GM21737 (cell line): ENCODE results near the gene HOXD11.

ENCODE experiments used
- ATAC-seq: cut with Tn5 transposase; IDR thresholded peaks from one replicate; pipeline ENCODE4 v1.9.1; 2021; ENCODE audit warnings: mild to moderate bottlenecking, moderate library complexity; ENCODE audit not compliant: unreplicated experiment

HOXD11 gene

GRCh38 chr2:176093145-176093897, 13.8 kb upstream of the HOXD11 start:
- ATAC-seq = no peak

- no peak for ATAC-seq
Observed at GRCh38 chr2:176093898-176094249, 13.2 kb upstream of the HOXD11 start.

- ATAC-seq = no peak
Observed at GRCh38 chr2:176094349-176094748, 12.7 kb upstream of the HOXD11 start.

GRCh38 chr2:176095421-176095820, 11.7 kb upstream of the HOXD11 start:
- no peak for ATAC-seq

GRCh38 chr2:176096243-176096985, 10.7 kb upstream of the HOXD11 start:
- no peak for ATAC-seq

- peak; percentile 60 for ATAC-seq
Observed at GRCh38 chr2:176096986-176097819, 9.9 kb upstream of the HOXD11 start.

GRCh38 chr2:176097820-176098365, 9.2 kb upstream of the HOXD11 start:
- no peak for ATAC-seq

GRCh38 chr2:176098366-176099158, 8.5 kb upstream of the HOXD11 start:
- no peak for ATAC-seq

GRCh38 chr2:176099159-176099727, 7.8 kb upstream of the HOXD11 start:
- no peak for ATAC-seq

GRCh38 chr2:176099728-176100546, 7.1 kb upstream of the HOXD11 start, which contains the start of gene HOXD12:
Gene HOXD12 (plus strand): TSS chr2:176099795. CDS start chr2:176099802, 7 bp downstream.
- ATAC-seq = no peak

- no peak for ATAC-seq
Observed at GRCh38 chr2:176100547-176101140, 6.4 kb upstream of the HOXD11 start.

- no peak for ATAC-seq
Observed at GRCh38 chr2:176101216-176101830, 5.8 kb upstream of the HOXD11 start.

GRCh38 chr2:176101842-176102241, 5.2 kb upstream of the HOXD11 start:
- no peak for ATAC-seq

- no peak for ATAC-seq
Observed at GRCh38 chr2:176102309-176102866, 4.7 kb upstream of the HOXD11 start.

GRCh38 chr2:176103194-176103593, 3.9 kb upstream of the HOXD11 start:
- ATAC-seq = no peak

- ATAC-seq = no peak
Observed at GRCh38 chr2:176103742-176104315, 3.3 kb upstream of the HOXD11 start.

- no peak for ATAC-seq
Observed at GRCh38 chr2:176104316-176105077, 2.6 kb upstream of the HOXD11 start.
